ENCODE measurements around the gene ANKRD49. TPM values are rescaled to one million over a fixed set of nuclear protein-coding genes. Genes with fewer than 3 reads are reported as not detected.

ANKRD49 gene
- total RNA-seq, 4 donors from 2014 or later: 21.3 to 55.6 (median 26.6) TPM

- Histone ChIP-seq H3K4me3 (no peak overlapping the region), H3K27me3 (no peaks in the 10 kb centered on the region), H3K4me1 (no peaks in the 10 kb centered on the region), H3K9me3 (no peaks in the 10 kb centered on the region), H3K27ac (no peak overlapping the region), H3K36me3 (no peaks in the 10 kb centered on the region)
- intact Hi-C loops (cut with DNase I; ENCODE audit: low total_unique reads): loop anchor here (10.0 kb wide), 1 partner anchor 613 kb away; no protein-coding TSS in a partner anchor
- TF ChIP-seq CTCF (IDR thresholded peaks at IDR 0.05): no peak
- no peak for TF ChIP-seq POLR2A (IDR thresholded peaks at IDR 0.05)
- DNase-seq: no peak
These were observed 13.7 kb downstream of the ANKRD49 start for GRCh38 chr11:94507485-94507884.

- peak within 1 kb of the TSS; percentile 16 to 41 for H3K4me3 ChIP-seq
- H3K27me3 ChIP-seq: no peaks in the 10 kb centered on the region
- no peak for TF ChIP-seq CTCF (IDR thresholded peaks at IDR 0.05)
- TF ChIP-seq POLR2A (IDR thresholded peaks at IDR 0.05): no peak
- no peaks in the 10 kb centered on the region for H3K9me3 ChIP-seq
- intact Hi-C loops (cut with DNase I; ENCODE audit: low total_unique reads): loop anchor here (10.0 kb wide), 1 partner anchor 73 kb away; no protein-coding TSS in a partner anchor
- DNase-seq: peak; percentile 33 to 53
- no peak within 1 kb of the TSS for H3K27ac ChIP-seq
- no peaks in the 10 kb centered on the region for H3K36me3 ChIP-seq
- H3K4me1 ChIP-seq: no peaks in the 10 kb centered on the region
These were observed 18.4 kb downstream of the ANKRD49 start, which contains the start of gene C11orf97 for GRCh38 chr11:94511932-94512781. Gene C11orf97 (plus strand): TSS chr11:94512461. CDS start chr11:94512529, 68 bp downstream.

- Histone ChIP-seq H3K4me1 (no peaks in the 10 kb centered on the region), H3K9me3 (no peaks in the 10 kb centered on the region), H3K4me3 (no peak overlapping the region), H3K27ac (no peak overlapping the region), H3K36me3 (no peaks in the 10 kb centered on the region), H3K27me3 (no peaks in the 10 kb centered on the region)
- intact Hi-C loops (cut with DNase I; ENCODE audit: low total_unique reads): loop anchor here (10.0 kb wide), 1 partner anchor 72 kb away; no protein-coding TSS in a partner anchor
- DNase-seq: no peak
- no peak for TF ChIP-seq CTCF (IDR thresholded peaks at IDR 0.05)
- TF ChIP-seq POLR2A (IDR thresholded peaks at IDR 0.05): no peak
These were observed 19.3 kb downstream of the ANKRD49 start for GRCh38 chr11:94513091-94513490.

- H3K36me3 ChIP-seq: no peaks in the 10 kb centered on the region
- H3K4me1 ChIP-seq: no peaks in the 10 kb centered on the region
- no peaks in the 10 kb centered on the region for H3K27me3 ChIP-seq
- no peak for DNase-seq
- no peak for TF ChIP-seq POLR2A (IDR thresholded peaks at IDR 0.05)
- TF ChIP-seq CTCF (IDR thresholded peaks at IDR 0.05): no peak
- intact Hi-C loops (cut with DNase I; ENCODE audit: low total_unique reads): loop anchor here (10.0 kb wide), 1 partner anchor 69 kb away; no protein-coding TSS in a partner anchor
- no peak overlapping the region for H3K27ac ChIP-seq
- no peak overlapping the region for H3K4me3 ChIP-seq
- H3K9me3 ChIP-seq: no peaks in the 10 kb centered on the region
These were observed 21.6 kb downstream of the ANKRD49 start for GRCh38 chr11:94515398-94515797.

GRCh38 chr11:94516725-94517124 is 22.9 kb downstream of the ANKRD49 start:
- DNase-seq: no peak
- Histone ChIP-seq H3K27ac (no peak overlapping the region), H3K4me3 (no peak overlapping the region), H3K4me1 (no peaks in the 10 kb centered on the region), H3K36me3 (no peaks in the 10 kb centered on the region), H3K9me3 (no peaks in the 10 kb centered on the region), H3K27me3 (no peaks in the 10 kb centered on the region)
- intact Hi-C loops (cut with DNase I; ENCODE audit: low total_unique reads): loop anchor here (10.0 kb wide), 1 partner anchor 68 kb away; no protein-coding TSS in a partner anchor
- TF ChIP-seq POLR2A (IDR thresholded peaks at IDR 0.05) (no peak), CTCF (IDR thresholded peaks at IDR 0.05) (no peak)

Measured in uterus (tissue), 4 donors.